Activated gamma-delta T cell treated with Interleukin-2 at 50 U/mL for 16 hours (primary cell): Measurements from ENCODE around the gene OSBPL10.

Experiments
- DNase-seq: peaks from one replicate; pipeline ENCODE4 v3.0.0-alpha.2; 2020

The OSBPL10 gene

DNA sequence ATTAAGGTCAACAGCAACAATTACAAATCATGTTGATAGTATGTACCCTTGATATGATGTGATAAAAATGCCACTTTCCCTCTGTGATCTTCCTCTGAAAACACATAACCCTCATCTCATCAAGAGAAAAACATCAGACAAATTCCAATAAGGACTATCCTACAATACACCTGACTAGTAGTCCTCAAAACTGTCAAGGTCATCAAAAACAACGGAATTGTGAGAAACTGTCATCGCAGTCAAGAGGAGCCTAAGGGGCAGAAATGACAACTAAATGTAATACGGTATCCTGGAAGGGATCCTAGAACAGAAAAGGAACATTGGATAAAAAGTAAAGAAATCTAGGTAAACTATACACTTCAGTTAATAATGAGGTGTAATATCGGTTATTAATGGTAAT lies 59.2 kb downstream of the OSBPL10 start:
- no peak for DNase-seq

DNA sequence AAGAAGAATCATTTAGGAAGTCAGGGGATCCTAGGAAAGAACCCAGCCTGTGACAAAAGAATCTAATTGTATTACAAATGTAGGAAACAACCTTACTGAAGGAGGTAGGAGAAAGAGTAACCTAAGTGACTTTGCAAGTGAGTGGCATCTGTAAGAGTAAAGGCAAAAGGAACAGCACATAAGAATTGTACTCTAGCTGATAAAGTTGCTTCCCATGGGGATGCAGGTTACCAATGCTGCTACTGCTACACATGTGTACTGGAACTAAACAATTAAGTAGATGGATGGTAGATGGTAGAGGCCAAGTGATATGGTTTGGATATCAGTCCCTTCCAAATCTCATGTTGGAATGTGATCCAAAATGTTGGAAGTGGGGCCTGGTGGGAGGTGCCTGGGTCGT lies 60.8 kb downstream of the OSBPL10 start:
- no peak for DNase-seq

DNA sequence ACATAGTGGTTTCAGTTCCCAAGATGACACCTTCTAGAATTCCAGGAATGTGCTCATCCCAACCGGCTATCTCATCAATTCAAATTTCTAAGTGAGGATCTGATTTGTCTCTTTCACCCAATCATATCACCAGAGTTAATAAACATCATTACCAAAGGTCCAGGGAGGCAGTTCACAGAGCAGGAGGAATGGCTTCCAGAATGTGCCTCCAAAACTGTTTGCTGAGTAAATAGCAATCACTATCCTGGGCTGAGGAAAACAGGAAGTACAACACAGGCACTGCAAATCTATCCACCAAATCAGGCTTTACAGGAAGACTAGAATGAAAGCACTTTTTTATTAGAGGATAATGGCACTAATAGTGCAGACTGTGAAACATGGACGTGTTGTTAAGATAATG lies 61.5 kb downstream of the OSBPL10 start:
- DNase-seq, result no peak

DNA sequence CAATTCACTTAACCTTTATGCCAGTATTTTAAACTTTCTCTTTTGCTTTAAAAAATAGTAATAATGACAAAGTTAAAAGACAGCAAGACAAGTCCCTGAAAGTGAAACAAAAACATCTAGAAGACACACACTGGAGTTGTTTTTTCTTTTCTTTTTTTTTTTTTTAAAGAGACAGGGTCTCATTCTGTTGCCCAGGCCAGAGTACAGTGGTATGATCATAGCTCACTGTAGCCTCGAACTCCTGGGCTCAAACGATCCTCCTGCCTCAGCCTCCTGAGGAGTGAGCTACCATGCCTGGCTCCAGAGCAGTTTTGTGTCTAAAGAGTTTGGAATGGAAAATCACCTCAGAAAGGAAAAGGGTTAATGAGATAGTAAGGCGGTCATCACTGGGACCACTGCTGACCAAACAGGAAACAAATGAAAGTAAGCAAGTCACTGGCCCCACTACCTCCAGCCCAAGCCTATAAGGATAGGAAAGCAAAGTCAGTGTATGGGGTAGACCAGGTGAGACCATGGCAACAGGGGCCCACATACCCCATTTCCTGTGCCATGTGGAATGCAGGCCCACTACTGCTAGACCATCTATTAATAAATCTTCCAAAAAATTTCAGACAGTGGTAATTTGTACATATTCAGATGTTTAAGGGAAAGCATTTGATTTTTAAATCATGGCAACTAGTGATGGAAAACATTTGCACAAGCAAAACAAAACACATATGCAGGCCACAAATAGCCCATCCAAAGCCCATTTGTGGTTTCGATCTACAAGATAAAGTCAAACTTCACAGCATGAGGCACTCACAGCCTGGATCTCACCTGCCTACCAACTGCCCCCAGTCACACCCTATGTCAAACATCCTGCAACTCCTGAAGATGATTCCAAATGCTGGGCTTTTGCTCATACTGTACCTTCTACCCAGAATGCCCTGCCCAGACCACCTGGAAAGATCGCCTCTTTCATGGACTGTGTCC lies 62.6 kb downstream of the OSBPL10 start:
- no peak for DNase-seq

DNA sequence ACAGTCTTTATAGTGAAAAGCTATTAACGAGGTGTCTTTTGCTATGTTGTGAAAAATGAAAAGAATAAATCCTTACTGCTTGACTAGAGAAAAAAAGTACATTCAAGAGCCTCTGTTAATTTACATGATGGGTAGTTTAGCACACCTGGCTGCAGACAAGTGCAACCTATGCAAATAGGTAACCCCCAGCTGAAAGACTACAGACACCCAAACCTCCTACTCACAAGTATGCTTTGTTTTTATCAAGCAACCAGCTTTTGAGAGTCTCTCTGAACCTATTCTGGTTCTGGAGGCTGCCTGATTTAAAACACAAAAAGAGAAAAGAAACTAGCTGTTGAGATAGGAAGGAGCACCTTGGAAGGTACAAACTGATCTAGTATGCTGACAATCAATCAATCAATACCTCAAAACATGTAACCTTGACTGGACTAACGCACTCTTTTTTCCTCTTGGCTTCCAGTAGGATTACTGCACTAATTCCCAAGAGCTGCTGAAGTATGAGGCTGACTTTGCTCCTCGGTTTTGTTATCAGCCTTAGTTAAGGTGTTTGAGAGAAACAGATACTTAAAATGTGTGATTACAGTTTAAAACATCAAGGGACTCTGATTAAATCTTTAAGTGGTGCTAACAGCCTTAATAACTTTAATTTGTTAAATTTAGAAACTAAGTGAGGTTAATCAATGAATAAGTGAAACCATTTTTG lies 63.6 kb downstream of the OSBPL10 start:
- DNase-seq, result no peak

DNA sequence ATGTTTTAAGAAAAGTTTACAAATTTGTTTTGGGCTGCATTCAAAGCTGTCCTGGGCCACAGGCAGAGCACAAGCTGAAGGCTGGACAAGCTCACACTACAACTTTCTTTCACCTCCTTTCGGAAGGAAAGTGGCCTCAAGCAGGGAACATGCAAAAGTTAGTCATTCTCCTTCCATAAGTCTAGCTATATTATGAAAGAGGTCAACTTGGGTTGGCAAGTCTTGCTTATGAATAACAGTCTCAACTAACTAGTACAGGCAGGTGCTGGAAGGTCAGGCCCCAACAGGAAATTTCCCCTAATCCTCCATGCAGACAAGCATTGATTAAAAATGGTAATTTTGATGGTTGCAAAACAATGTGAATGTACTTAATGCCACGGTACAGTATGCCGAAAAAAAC lies 69.4 kb downstream of the OSBPL10 start:
- no peak for DNase-seq

DNA sequence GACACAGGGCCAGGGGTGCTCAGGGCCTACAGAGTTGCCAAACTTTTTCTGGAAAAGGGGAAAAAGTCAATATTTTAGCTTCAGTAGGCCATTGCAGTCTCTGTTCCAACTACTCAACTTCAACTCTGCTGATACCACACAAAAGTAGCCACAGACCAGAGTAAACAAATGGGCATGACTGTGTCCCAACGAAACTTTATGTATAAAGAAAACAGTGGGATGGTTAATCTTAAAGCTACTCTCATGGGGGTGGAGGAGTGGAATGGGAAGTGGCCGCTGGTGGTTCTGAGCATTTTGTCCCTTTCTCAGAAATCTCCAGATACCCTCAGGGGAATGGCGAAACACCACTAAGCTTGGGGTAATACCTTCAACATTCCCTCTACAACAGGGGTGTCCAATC lies 69.9 kb downstream of the OSBPL10 start:
- DNase-seq, result no peak

DNA sequence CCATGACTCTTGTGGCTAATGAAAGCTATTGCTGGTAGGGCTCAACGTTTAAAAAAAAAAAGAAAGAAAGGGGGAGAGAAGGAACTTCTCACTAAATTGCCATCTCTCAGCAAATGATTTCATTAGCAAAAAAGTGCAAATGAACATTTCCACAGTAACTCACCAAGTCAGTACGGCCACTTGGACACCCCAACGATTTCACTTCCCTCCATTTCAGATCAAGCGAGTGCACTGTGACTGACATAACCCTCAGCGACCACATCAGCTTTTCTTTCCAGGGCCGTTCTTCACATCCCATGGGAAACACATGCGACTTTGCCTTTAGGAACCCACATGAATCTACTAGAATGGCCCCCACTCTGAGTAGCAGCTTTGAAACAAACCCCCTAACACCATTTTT lies 71.6 kb downstream of the OSBPL10 start:
- DNase-seq, result no peak

DNA sequence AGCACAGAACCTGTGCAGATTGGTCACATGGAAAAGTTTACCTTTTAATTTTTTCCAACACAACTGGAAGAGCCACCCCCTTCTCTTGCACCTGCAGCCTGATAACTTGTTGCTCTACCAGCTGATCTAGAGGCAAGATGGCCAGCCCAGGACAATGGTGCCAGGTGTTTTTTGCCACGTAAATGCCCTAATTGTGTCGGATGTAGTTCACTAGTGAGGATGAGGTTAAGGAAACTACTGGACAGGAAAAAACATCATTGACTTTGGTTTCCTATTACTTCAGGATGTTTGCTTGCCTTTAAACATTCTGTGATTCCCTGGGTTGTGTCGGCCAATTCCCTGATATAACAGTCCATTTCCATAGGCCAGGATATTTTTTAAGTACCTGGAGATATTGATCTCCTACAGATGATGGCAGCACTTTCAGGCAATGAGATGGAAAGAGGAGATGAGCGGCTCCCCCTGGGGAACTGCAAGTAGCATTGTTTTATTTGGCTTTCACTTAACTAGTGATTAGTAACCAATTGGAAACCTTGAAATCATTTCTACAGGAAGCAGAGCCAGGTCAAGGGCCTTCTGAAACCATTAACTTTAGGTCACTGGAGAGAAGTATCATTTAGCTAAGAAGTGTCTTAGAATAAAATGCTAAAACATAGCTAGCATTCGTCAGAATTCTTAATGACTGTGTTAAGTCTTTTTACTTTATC lies 72.5 kb downstream of the OSBPL10 start:
- DNase-seq, result no peak

DNA sequence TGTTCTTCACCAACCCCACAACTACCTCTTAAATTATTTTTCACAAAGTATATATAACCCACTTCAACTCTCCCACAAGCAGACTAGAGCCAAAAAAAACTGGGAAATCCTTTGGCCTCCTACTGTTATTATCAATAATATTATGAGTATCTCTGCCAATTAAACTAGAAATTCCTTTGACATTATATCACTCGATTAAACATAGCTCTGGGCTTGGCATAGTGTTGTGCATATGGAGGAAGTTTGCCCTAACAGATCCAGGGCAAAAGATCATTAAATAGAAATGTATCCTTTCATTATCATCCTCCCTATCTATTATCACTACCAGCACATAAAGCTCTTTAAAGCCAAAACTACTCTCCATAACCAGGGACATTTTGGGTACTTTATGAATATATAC lies 74.9 kb downstream of the OSBPL10 start:
- no peak for DNase-seq

DNA sequence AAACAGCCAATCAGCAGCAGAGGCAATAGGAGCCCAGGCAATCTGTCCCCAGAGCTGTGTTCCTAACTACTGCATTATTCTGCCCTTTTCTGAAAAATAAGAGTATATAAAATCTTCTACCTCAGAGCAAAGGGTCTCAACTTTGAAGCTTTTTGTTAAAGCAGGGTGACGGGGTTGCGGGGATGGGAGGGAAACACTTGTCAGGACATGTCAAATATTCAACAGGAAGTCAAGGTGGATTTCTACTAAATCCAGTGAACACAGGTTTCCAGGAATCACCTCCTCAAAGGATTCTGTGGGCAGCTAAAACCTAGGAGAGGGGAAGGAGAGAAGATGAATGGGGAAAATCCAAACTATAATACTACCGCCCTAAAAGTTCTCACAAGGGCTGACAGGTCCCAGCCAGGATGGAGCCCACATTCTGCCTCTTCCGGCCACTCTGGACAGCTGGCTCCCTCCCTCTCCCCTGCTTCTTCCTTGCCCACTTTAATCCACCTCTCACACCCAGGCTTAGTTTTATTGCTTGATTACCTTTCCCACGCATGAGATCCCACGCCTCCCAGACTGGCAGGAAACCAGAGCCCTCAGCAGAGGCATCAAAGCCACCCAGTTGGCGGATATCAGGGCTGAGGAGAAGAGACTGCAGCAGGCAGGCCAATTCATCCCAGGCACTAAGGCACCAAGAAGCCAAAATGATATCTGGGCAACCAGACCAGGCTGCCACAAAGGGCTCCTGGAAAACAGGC lies 77.2 kb downstream of the OSBPL10 start:
- no peak for DNase-seq

DNA sequence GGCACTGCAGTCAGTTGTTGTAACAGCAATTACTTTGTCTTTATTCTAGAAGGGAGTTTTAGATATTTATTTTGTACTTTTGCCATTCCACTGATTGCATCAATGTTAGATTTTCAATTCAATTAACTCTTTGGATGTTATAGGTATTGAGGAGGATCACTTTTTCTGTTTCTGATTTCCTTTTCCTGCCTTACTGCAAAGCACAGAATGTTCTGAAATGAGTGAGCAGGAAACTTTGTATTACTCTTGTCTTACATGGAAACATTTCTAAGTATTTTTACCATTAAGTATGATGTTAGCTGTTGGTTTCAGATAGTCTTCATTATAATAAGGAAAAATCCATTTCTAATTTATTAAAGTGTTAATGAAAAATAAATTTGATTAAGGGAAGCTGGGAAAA lies 80.5 kb downstream of the OSBPL10 start:
- no peak for DNase-seq

DNA sequence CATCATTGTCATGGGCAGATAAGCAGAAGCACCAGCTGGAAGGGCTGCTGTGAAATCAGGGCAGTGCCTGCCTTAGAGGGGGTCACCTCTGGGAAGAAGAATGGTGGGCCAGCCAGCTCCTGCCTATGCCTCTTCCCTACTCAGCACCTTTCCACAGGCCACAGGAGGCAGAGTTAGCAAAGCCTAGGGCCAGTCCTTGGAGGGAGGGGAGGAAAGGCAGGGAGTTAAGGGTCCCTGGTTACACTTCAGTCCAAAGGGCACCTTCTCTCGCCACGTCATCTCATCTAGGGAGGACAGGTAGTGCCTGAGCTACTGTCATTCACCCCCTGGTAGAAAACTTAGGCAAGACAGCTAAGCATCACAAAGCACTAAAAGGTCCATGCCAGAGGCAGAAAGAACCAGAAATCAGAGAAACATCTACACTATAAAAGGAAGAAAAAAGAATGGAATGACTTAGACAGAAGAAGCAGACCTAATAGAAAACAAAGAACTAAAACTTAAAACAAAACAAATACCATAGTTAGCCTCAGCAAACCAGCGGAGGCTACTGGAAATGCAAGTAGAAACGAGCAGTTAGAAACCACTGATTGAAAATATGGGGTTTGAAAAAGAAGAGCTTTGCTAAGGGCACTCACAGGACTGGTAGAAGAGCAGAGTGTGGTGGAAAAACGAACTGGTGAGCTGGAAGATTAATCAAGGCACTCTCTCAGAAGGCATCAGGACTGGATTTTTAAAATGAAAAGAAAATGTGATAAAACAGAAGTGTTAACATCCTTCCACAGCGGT lies 84.2 kb downstream of the OSBPL10 start:
- no peak for DNase-seq

DNA sequence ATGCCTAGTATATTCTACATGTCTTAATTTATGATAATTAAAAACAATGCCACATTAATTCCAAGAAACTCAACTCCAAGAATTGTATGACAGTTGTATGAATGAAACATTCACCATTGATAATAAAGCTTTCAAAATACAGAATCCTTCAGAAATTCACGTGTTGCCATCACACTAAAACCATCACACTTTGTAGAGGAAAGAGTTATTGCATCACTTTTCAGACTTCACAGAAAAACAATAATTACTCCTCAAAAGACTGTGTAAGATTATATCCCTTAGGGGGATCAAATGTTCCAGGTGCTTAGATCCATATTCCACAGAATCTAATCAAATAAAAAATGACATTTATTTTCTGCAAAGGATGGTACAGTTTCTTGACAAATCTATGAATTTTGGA lies 85.0 kb downstream of the OSBPL10 start:
- DNase-seq, result no peak

DNA sequence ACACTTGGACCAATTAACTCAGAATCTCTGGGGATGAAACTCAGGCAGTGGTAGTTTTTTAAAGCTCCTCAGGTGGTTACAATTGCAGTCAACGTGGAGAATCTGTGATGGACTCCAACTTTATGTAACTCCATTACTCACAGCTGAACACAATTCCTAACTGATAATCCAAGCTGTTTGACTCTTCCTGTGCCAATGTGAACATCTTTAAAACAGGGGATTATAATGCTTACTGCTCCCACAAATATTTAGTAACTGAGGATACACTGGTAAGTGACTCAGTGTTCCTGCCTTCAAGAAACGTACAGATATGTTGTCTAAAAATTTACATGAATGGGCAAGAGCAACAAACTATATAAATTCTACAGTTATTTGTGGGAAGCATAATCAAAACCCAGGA lies 85.6 kb downstream of the OSBPL10 start:
- DNase-seq, result no peak

DNA sequence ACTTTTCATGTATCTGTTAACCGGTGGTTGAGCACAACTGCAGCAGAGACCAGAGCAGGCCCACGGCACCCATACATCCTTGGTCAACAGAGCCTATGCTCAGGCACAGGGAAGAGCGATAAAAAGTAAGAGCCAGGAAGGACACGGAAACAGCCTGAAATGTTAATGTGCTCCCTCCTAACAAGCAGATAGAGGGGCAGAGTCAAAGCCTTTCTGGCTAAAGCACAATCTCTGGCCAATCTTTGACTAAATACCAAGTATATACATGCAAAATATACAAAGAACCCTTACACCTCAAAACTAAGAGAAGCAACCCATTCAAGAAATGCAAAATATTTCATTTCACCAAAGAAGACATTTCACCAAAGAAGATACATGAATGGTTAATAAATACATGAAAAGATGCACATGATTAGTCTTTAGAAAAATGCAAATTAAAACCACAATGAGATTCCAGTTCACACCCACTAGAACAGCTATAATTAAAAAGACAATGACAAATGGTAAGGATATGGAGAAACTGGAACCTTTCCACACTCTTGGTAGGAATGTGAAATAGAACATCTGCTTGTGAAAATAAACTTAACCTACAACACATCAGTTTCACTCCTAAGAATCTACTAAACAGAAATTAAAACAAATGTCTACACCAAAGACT lies 88.0 kb downstream of the OSBPL10 start:
- DNase-seq, result no peak

DNA sequence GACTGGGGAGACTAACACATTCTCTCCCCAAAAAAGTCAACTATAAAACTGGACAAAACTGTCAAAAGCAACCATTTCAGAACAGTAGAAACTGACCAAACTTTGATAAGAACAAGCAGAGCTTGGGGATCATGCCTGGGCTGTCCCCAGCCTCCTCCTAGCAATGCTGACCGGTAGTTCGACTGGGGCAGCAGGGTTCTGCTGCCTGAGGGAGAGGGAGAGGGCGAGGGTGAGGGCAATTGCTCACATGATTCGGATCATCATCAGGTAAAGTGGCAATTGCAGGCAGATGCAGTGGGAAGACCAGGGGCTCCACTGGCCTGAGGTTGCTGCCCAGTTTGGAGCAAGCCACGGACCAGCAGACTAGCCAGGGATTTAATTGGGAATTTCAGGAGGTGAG lies 88.6 kb downstream of the OSBPL10 start:
- DNase-seq, result no peak

DNA sequence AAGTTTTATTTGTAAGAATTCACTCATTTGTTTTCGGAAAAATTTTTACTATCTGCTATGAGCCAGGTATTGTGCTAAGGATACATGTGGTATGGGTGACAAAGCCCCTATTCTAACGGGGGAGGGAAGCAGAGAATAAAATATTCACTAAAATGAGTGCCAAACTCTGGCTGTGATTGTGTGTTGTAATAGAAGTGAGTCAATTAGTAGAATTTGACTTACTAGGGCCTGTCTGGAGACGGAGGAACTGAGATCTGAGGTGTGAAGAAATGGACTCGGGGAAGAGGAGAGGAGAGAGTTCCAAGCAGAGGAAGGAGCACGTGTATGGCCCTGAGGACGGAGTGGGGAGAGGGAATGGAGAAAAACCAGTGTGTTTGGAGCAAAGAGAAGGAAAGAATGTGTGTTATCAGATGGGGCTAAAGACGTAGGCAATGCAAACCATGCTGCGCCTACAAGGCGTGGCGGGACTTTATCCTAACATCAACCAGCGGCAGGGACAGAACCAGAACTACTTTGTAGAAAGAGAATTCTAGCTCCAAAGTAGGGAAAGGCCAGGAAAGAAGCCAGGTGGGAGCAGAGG lies 89.1 kb downstream of the OSBPL10 start:
- DNase-seq, result no peak

DNA sequence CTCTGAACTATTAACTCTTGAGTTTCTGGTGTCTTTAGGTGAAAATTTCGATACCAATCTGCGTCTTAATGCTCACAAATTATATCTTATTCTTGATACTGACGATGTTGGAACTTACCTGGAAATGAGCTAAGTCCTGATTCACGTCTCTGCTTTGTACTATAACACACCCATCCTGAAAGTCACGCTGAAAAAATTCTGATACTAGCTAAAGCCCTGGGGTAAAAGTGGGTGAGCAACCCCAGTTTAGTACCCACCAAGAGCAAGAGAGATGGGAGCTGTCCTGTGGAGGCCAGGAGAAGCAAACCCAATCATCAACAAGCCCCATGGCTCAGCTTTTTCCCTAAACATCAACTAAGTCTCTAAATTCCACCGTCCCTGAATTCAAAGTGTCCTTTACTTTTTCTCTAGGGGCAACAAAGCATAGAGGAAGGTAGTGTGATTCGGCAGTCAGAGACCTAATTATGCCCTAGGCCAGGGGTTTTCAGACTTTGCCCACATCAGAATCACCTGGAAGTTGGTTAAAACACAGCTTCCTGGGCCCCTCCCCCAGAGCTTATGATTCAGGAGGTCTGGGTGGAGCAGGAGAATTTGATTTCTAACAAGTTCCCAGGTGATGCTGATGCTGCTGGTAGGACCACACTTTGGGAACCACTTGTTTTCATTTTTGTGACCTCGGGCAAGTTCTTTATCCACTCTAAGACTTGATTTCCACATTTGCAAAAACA lies 90.2 kb downstream of the OSBPL10 start:
- no peak for DNase-seq

DNA sequence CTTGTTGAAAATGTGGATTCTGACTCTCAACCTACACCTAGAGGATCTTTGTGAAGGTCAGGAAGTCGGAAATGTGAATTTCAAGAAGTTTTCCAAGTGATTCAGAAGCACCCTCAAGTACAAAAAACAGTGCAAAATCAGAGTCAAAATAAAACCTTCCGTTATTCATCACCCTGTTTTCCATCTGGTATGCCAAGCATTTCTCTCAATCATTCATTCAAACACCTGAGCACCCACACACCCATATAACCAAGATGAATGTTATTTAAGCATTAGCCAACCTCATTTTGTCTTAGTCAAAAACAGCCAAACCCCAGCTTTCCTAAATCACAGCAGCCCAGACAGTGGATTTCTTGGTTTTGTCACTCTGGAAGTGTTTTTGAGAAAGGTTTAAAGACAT lies 91.1 kb downstream of the OSBPL10 start:
- no peak for DNase-seq
